GM19467 (cell line): ENCODE results near the gene EPO.
"Not testable (repeated sequence)": the region's sequence is repeated elsewhere in the genome, so short reads cannot be mapped to it uniquely, and the experiment has no call there.

Experiments used
- ATAC-seq: cut with Tn5 transposase; IDR thresholded peaks from one replicate; pipeline ENCODE4 v1.9.1; 2021; ENCODE audit warnings: mild to moderate bottlenecking, moderate library complexity; ENCODE audit not compliant: unreplicated experiment

The EPO gene

DNA sequence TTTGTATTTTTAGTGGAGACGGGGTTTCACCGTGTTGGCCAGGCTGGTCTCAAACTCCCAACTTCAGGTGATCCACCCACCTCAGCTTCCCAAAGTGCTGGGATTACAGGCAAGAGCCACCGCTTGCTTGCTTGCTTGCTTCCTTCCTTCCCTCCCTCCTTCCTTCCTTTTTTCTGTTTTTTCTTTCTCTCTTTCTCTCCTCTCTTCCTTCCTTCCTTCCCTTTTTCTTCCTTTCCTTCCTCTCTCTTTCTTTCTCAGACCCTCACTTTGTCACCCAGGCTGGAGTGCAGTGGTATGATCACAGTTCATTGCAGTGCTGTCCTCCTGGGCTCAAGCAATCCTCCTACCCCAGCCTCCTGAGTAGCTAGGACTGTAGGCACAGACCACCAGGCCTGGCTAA, 19.2 kb upstream of the EPO start:
- ATAC-seq, result not testable (repeated sequence)

DNA sequence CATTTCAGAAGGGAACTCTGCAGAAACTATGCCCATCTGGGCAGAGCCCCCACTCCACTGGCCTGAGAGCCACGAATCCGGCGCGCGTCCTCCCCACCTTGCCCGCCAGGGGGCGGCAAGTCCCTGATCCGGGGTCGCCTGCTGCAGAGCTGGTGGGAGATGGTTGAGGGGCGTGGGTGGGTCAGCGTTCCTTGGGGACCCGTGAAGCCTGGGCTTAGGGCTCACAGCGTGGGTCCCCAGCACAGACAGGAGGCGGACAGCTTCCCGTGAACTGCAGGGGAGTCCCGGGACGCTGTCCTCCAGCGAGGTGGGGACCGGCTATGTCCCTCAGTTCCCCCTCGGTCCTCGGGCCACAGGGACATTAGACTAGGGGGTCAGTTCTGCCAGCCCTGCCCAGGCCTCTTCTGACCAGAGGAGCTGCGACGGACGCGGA, 14.9 kb upstream of the EPO start:
- ATAC-seq, result peak; percentile 56

- ATAC-seq, result peak; percentile 87
Observed at GRCh38 chr7:100705753-100706671, 14.3 kb upstream of the EPO start, which contains the start of gene POP7. TSS of gene POP7 (plus strand) at chr7:100706121. CDS start at chr7:100706831, 710 bp downstream.

DNA sequence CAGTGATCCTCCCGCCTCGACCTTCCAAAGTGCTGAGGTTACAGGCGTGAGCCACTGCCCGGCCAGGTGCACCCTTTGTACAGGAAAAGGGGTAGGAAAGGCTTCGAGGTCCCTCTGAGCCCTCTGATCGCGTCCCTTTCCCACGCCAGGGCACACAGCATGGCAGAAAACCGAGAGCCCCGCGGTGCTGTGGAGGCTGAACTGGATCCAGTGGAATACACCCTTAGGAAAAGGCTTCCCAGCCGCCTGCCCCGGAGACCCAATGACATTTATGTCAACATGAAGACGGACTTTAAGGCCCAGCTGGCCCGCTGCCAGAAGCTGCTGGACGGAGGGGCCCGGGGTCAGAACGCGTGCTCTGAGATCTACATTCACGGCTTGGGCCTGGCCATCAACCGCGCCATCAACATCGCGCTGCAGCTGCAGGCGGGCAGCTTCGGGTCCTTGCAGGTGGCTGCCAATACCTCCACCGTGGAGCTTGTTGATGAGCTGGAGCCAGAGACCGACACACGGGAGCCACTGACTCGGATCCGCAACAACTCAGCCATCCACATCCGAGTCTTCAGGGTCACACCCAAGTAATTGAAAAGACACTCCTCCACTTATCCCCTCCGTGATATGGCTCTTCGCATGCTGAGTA, 13.5 kb upstream of the EPO start:
- ATAC-seq, result no peak

- no peak for ATAC-seq
Observed at GRCh38 chr7:100708395-100708794, 11.9 kb upstream of the EPO start.

DNA sequence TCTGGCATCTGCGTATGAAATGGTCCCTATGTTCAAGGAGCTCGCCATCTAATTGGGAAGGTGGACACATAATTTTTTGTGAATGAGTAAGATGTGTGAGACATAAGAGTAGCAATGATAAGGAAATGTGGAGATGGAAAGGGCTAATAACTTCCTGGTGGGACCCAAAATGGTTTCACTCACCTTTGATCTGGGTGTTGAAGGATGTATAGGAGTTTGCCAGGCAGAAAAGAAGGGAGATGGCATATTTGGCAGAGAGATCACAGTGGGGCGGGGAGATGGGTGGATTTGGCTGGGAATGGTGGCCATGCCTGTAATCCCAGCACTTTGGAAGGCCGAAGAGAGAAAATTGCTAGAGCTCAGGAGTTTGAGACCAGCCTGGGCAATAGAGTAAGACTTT, 9.8 kb upstream of the EPO start:
- no peak for ATAC-seq

DNA sequence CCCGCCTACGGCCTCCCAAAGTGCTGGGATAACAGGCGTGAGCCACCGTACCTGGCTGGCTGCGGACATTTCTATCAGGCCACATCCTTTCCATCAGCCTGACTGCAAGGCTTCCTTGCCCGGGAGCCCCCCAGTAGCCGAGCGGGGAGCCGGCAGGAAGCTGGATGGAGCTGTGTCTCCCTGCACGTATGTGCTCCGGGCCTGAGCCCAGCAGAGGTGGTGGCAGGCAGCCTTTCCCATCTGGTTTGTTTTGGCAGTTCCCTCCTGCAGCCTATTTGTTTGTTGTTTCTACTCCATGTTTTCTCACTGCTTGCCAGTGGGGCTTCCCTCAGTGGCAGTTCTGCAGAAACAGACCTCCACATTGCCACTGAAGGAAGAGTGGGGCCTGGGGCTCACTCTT, 8.9 kb upstream of the EPO start:
- ATAC-seq, result no peak

- ATAC-seq, result no peak
Observed at GRCh38 chr7:100714725-100715124, 5.5 kb upstream of the EPO start.

DNA sequence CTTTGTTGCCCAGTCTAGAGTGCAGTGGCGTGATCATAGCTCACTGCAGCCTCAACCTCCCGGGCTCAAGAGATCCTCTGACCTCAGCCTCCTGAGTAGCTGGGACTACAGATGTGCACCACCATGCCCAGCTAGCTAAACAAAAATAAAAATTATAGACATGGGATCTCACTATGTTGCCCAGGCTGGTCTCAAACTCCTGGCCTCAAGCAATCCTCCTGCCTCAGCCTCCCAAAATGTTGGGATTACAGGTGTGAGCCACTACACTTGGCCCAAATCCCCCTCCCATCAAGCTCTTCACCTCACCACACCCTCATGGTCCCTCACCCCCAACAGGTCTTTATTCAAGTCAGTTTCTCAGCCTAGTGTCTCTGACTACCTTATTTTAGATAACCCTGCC, 3.2 kb upstream of the EPO start:
- ATAC-seq, result not testable (repeated sequence)

DNA sequence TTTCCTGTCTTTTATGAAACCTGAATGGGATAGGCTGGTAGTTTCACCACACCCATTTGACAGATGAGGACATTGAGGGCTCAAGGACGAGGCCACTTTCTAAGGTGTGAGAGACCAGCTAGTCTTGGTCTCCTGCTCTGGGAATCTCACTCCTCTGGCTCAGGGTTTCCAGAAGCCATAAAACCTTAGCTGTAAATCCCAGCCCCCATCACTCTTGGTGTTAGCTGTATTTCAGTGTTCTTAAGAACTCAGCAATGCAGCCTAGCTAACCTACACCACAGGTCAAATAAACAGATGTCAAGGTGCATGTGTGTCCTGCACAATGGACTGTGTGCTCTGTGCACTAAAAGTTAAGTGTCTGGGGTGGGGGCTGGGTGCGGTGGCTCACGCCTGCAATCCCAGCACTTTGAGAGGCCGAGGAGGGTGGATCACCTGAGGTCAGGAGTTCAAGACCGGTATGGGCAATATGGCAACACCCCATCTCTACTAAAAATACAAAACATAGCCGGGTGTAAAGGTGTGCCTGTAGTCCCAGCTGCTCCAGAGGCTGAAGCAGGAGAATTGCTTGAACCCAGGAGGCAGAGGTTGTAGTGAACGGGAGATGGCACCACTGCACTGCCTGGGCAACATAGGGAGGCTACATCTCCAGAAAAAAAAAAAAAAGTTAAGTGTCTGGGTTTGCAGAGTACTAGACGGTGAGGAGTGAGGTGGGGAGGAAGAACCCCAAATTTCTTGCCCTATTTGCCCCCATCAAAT, 567 bp upstream of the EPO start:
- no peak for ATAC-seq

DNA sequence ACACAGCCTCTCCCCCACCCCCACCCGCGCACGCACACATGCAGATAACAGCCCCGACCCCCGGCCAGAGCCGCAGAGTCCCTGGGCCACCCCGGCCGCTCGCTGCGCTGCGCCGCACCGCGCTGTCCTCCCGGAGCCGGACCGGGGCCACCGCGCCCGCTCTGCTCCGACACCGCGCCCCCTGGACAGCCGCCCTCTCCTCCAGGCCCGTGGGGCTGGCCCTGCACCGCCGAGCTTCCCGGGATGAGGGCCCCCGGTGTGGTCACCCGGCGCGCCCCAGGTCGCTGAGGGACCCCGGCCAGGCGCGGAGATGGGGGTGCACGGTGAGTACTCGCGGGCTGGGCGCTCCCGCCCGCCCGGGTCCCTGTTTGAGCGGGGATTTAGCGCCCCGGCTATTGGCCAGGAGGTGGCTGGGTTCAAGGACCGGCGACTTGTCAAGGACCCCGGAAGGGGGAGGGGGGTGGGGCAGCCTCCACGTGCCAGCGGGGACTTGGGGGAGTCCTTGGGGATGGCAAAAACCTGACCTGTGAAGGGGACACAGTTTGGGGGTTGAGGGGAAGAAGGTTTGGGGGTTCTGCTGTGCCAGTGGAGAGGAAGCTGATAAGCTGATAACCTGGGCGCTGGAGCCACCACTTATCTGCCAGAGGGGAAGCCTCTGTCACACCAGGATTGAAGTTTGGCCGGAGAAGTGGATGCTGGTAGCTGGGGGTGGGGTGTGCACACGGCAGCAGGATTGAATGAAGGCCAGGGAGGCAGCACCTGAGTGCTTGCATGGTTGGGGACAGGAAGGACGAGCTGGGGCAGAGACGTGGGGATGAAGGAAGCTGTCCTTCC, 620 bp downstream of the EPO start:
- ATAC-seq, result no peak

- ATAC-seq, result no peak
Observed at GRCh38 chr7:100721505-100721812, 1.2 kb downstream of the EPO start.

GRCh38 chr7:100722480-100723212, 2.4 kb downstream of the EPO start:
- no peak for ATAC-seq

- no peak for ATAC-seq
Observed at GRCh38 chr7:100723732-100724275, 3.5 kb downstream of the EPO start.

DNA sequence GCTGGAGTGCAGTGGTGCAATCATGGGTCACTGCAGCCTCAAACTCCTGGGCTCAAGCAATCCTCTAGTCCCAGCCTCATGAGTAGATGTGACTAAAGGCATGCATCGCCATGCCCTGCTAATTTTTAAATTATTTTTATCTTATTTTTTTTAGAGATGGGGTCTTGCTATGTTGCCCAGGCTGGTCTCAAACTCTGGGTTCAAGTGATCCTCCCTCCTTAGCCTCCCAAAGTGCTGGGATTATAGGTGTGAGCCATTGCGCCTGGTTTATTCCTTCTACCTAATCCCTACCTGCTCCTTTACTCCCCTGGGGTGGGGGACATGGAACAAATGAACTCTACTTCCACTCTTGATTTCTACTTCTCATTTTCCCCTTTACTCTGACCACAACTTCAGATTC, 4.1 kb downstream of the EPO start:
- not testable (repeated sequence) for ATAC-seq

DNA sequence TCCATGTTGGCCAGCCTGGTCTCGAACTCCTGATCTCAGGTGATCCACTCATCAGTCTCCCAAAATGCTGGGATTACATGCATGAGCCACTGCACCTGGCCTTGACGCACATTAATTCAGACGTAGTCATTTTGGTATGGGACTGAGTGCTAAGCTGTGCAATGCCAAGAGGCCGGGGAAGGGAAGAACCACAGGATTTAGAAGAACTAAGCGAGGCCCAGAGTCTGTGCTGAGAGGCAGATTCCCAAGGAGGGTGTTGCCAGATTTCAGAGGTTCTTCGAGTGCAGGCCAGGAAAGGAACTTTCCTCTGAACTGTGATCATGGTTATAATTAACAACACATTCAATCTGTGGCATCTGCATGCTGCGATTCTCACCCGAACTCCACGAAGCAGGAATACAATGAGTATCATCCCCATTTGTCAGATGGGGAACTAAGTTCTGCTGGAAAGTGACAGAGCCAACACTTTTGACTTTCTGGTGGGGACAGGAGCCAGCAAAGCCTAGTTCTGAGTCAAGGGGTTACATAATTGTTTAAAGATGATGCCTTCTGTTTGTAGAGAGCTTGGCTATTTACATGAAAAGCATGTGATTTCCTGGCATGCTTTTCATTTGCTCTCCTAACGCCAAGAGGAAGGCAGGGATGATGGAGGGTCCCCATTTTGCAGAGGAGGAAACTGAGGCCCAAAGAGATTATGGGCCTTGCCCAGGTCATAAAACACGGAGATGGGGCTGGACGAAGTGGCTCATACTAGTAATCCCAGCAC, 6.9 kb downstream of the EPO start:
- ATAC-seq, result no peak

DNA sequence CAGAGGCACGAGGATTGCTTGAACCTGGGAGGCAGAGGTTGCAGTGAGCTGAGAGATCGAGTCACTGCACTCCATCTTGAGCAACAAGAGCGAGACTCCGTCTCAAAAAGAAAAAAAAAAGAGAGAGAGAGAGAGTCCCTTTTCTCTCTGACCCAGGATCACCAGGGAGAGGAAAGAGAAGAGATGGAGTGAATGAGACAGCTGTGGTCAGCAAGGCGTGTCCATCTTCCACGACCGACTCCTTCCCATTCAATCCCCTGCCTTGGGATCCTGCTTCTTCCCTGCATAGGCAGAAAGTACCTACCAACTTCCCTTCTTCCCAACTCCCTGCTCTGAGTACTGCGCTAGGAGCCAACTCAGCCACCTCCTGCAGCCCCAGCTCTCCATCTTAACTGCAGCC, 7.9 kb downstream of the EPO start:
- ATAC-seq, result no peak

DNA sequence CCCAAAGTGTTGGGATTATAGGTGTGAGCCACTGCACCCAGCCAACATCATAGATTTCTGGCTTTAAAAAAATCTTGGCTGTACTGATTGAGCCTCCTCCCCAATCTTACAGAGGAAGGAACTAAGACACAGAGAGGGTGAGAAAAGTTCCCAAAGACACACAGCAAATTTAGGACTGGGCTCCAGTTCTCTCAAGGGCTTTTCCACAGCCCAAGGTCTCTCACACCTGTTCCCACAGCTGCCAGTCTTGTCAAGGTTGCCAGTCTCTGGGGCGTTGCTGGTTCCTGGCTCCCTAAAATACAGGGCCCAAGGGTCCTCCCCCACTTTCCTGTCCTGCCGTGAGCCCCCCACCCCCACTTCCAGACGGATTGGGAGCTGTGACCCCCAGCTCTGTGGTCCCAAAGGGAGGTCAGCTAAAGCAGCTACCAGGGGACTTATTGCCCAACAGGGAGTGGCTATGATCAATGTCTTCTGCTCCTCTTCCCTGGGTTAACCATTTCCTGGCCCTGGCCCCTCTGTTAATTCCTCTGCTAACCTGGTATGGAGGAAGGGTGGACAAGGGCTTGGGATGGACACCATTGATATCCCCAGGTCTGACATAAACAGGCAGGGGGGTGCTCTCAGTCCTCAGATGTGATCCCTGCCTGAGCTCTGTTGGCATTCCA, 10.0 kb downstream of the EPO start:
- ATAC-seq, result no peak
